Kidney epithelial cell (primary cell): ENCODE results near the gene TMEM132D. TPM values are rescaled to one million over a fixed set of nuclear protein-coding genes. Genes with fewer than 3 reads are reported as not detected.

Experiments
- DNase-seq: peaks from one replicate; pipeline ENCODE4 v3.0.0-alpha.2; 2010; ENCODE audit warnings: low read depth
- H3K27me3 ChIP-seq: 2 replicates; pipeline ENCODE4 v1.6.0; 2011; ENCODE audit warnings: low read length; ENCODE audit not compliant: control insufficient read depth, insufficient read depth
- H3K36me3 ChIP-seq: 2 replicates; pipeline ENCODE4 v1.5.1; 2011; ENCODE audit warnings: low read length; ENCODE audit not compliant: control insufficient read depth, insufficient read depth
- H3K4me3 ChIP-seq: 2 replicates; pipeline ENCODE4 v1.5.1; 2011; ENCODE audit warnings: low read depth, mild to moderate bottlenecking, control low read depth, low read length
- total RNA-seq: library from RNA; depleted of rRNA; stranded (reverse); fragments of >200 nt; gene quantifications from 2 replicates; pipeline ENCODE4 v1.2.3, GENCODE V29; 2015
- TF ChIP-seq, protein P1 (sequence below): IDR thresholded peaks from 2 replicates; pipeline ENCODE4 v1.5.1; 2011; ENCODE audit warnings: mild to moderate bottlenecking, moderate library complexity, low read length, control low read depth, inconsistent platforms; ENCODE audit not compliant: insufficient read depth, poor library complexity, severe bottlenecking

Gene TMEM132D
- total RNA-seq, 1 donor from 2014 or later = 6.4 TPM

- Histone ChIP-seq H3K36me3 (no peaks in the 10 kb centered on the region), H3K27me3 (no peaks in the 10 kb centered on the region), H3K4me3 (no peak overlapping the region)
- no peak for DNase-seq
- TF ChIP-seq, protein P1, sequence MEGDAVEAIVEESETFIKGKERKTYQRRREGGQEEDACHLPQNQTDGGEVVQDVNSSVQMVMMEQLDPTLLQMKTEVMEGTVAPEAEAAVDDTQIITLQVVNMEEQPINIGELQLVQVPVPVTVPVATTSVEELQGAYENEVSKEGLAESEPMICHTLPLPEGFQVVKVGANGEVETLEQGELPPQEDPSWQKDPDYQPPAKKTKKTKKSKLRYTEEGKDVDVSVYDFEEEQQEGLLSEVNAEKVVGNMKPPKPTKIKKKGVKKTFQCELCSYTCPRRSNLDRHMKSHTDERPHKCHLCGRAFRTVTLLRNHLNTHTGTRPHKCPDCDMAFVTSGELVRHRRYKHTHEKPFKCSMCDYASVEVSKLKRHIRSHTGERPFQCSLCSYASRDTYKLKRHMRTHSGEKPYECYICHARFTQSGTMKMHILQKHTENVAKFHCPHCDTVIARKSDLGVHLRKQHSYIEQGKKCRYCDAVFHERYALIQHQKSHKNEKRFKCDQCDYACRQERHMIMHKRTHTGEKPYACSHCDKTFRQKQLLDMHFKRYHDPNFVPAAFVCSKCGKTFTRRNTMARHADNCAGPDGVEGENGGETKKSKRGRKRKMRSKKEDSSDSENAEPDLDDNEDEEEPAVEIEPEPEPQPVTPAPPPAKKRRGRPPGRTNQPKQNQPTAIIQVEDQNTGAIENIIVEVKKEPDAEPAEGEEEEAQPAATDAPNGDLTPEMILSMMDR = no peak
Measured at GRCh38 chr12:129635021-129635685, 268.7 kb downstream of the TMEM132D start.

DNA sequence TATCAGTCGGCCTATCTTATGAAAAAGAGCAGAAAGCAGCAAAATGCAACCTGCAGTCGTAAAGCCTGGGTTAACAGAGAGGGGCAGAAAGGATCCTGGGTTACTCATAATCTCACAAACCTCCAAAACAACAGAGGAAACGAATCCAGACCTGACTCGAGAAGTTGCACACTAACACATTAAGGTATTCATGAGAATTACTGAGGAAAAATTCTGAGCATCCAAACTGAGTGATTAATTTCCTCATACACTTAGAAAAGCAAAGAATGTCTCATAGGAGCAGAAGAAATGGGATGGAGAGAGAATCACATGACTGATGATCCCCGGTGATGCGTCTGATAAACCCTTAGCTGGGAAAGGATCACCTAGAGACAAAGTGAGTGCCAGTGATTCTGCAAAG lies 272.5 kb downstream of the TMEM132D start:
- no peak for DNase-seq
- H3K27me3 ChIP-seq = no peaks in the 10 kb centered on the region
- H3K4me3 ChIP-seq = no peak overlapping the region
- H3K36me3 ChIP-seq = no peaks in the 10 kb centered on the region
- TF ChIP-seq, protein P1 = no peak

- Histone ChIP-seq H3K4me3 (no peak overlapping the region), H3K27me3 (no peaks in the 10 kb centered on the region), H3K36me3 (no peaks in the 10 kb centered on the region)
- TF ChIP-seq, protein P1 = no peak
- no peak for DNase-seq
Measured at GRCh38 chr12:129629901-129630300, 273.9 kb downstream of the TMEM132D start.

GRCh38 chr12:129622566-129622965 lies 281.3 kb downstream of the TMEM132D start:
- no peak for DNase-seq
- TF ChIP-seq, protein P1 = no peak
- H3K36me3 ChIP-seq = no peaks in the 10 kb centered on the region
- H3K27me3 ChIP-seq = no peaks in the 10 kb centered on the region
- H3K4me3 ChIP-seq = no peak overlapping the region

DNA sequence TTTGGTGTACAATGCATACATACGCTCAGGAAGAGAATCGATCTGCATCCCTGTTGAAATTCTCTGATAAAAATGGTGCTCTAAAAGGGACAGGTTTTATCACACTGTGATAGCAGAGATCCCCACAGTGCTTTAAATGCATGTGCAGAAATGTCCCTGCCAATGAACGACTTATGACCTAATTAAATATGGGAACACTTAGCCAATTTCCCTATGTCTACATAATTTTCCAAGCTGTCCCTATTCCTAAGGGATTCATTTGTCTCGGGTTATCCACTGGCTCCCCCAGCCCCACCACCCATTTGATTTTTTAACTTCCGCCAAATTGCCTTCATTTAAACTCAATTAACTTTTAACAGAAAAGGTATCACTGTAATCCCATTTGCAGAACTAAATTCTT lies 284.6 kb downstream of the TMEM132D start:
- H3K36me3 ChIP-seq = no peaks in the 10 kb centered on the region
- no peak for DNase-seq
- H3K27me3 ChIP-seq = no peaks in the 10 kb centered on the region
- H3K4me3 ChIP-seq = no peak overlapping the region
- TF ChIP-seq, protein P1 = no peak

GRCh38 chr12:129617849-129618248 lies 286.0 kb downstream of the TMEM132D start:
- no peaks in the 10 kb centered on the region for H3K36me3 ChIP-seq
- DNase-seq = no peak
- no peak overlapping the region for H3K4me3 ChIP-seq
- H3K27me3 ChIP-seq = no peaks in the 10 kb centered on the region
- TF ChIP-seq, protein P1 = no peak
